Measurements from ENCODE around the gene DPF3. TPM values are rescaled to one million over a fixed set of nuclear protein-coding genes. Genes with fewer than 3 reads are reported as not detected.

Gene DPF3
- total and polyA plus RNA-seq, 2 donors (not counting 1 experiment from before 2014, with no cell fraction given) = 3.4 to 10.2 TPM

- ChIA-PET CTCF (no interaction called here), POLR2A (no interaction called here)
- peaks cover 0 to 5% of the 10 kb centered on the region in 2 donors for H3K4me1 ChIP-seq (ENCODE audit: control insufficient read depth in 2 of 2, insufficient read depth in 2 of 2, low read length in 2 of 2)
- H3K9me3 ChIP-seq (ENCODE audit: control extremely low read depth in 1 of 3, control insufficient read depth in 2 of 3, insufficient read depth in 1 of 3, low read length in 2 of 3) = peaks cover 0 to 1% (median 0%) of the 10 kb centered on the region in 3 donors
- H3K36me3 ChIP-seq (replicated peaks in 1 of 2; ENCODE audit: control extremely low read depth in 1 of 2, control insufficient read depth in 1 of 2, extremely low read depth in 1 of 2, insufficient read depth in 2 of 2, low read length in 1 of 2) = peaks cover 5 to 31% of the 10 kb centered on the region in 2 experiments
- H3K4me3 Mint-ChIP-seq = no peak overlapping the region
- TF ChIP-seq CTCF (IDR thresholded peaks at IDR 0.05) (no peak), EZH2 (IDR thresholded peaks at IDR 0.05; ENCODE audit: borderline replicate concordance, insufficient read depth, low read depth, low read length, poor library complexity, severe bottlenecking) (no peak)
- H3K4me1 Mint-ChIP-seq = peaks cover 4% of the 10 kb centered on the region
- H3K4me3 ChIP-seq (ENCODE audit: control extremely low read depth in 1 of 5, extremely low read depth in 1 of 5, insufficient read depth in 1 of 5, low read depth in 2 of 5, low read length in 4 of 5) = no peak overlapping the region
- no peak overlapping the region for H3K27ac Mint-ChIP-seq
- H3K27me3 ChIP-seq (replicated peaks in 1 of 4; ENCODE audit: control extremely low read depth in 1 of 4, control insufficient read depth in 3 of 4, insufficient read depth in 4 of 4, low read length in 3 of 4) = no peaks in the 10 kb centered on the region
- no peak for ATAC-seq (ENCODE audit: low read depth)
- no peak overlapping the region for H3K27ac ChIP-seq (ENCODE audit: low read length in 2 of 2)
- H2AFZ ChIP-seq (ENCODE audit: insufficient read depth, low read depth, low read length, poor library complexity, severe bottlenecking) = no peak overlapping the region
- intact Hi-C loops (cut with micrococcal nuclease) = no loop called here
- DNase-seq = no peak
- H3K9me3 Mint-ChIP-seq (ENCODE audit: insufficient read depth) = no peaks in the 10 kb centered on the region
- H3K4me2 ChIP-seq (replicated peaks; ENCODE audit: low read depth, low read length, poor library complexity, severe bottlenecking) = no peak overlapping the region
- no peaks in the 10 kb centered on the region for H3K79me2 ChIP-seq (ENCODE audit: control insufficient read depth, insufficient read depth, low read length)
- WGBS (ENCODE audit: insufficient coverage) = 100% methylated on average over 2 of the region's 3 CpGs
- H4K20me1 ChIP-seq (ENCODE audit: control insufficient read depth, insufficient read depth, low read length, poor library complexity, severe bottlenecking) = no peaks in the 10 kb centered on the region
- no peaks in the 10 kb centered on the region for H3K27me3 Mint-ChIP-seq
- H3K9ac ChIP-seq (ENCODE audit: low read length) = no peak overlapping the region
These were observed 208.4 kb downstream of the DPF3 start for GRCh38 chr14:72685456-72685855.

GRCh38 chr14:72683787-72684186 is 210.1 kb downstream of the DPF3 start:
- H3K4me2 ChIP-seq (replicated peaks; ENCODE audit: low read depth, low read length, poor library complexity, severe bottlenecking) = no peak overlapping the region
- H2AFZ ChIP-seq (ENCODE audit: insufficient read depth, low read depth, low read length, poor library complexity, severe bottlenecking) = no peak overlapping the region
- peaks cover 0 to 1% (median 0%) of the 10 kb centered on the region in 3 donors for H3K9me3 ChIP-seq (ENCODE audit: control extremely low read depth in 1 of 3, control insufficient read depth in 2 of 3, insufficient read depth in 1 of 3, low read length in 2 of 3)
- H4K20me1 ChIP-seq (ENCODE audit: control insufficient read depth, insufficient read depth, low read length, poor library complexity, severe bottlenecking) = no peaks in the 10 kb centered on the region
- no peaks in the 10 kb centered on the region for H3K9me3 Mint-ChIP-seq (ENCODE audit: insufficient read depth)
- H3K27me3 ChIP-seq (replicated peaks in 1 of 4; ENCODE audit: control extremely low read depth in 1 of 4, control insufficient read depth in 3 of 4, insufficient read depth in 4 of 4, low read length in 3 of 4) = no peaks in the 10 kb centered on the region
- H3K27me3 Mint-ChIP-seq = no peaks in the 10 kb centered on the region
- H3K9ac ChIP-seq (ENCODE audit: low read length) = no peak overlapping the region
- no peak overlapping the region for H3K27ac Mint-ChIP-seq
- TF ChIP-seq EZH2 (IDR thresholded peaks at IDR 0.05; ENCODE audit: borderline replicate concordance, insufficient read depth, low read depth, low read length, poor library complexity, severe bottlenecking) (no peak), CTCF (IDR thresholded peaks at IDR 0.05) (no peak)
- intact Hi-C loops (cut with micrococcal nuclease) = no loop called here
- peaks cover 5 to 22% of the 10 kb centered on the region in 2 experiments for H3K36me3 ChIP-seq (replicated peaks in 1 of 2; ENCODE audit: control extremely low read depth in 1 of 2, control insufficient read depth in 1 of 2, extremely low read depth in 1 of 2, insufficient read depth in 2 of 2, low read length in 1 of 2)
- H3K27ac ChIP-seq (ENCODE audit: low read length in 2 of 2) = no peak overlapping the region
- ChIA-PET POLR2A (no interaction called here), CTCF (no interaction called here)
- H3K4me3 Mint-ChIP-seq = no peak overlapping the region
- peaks cover 0 to 5% of the 10 kb centered on the region in 2 donors for H3K4me1 ChIP-seq (ENCODE audit: control insufficient read depth in 2 of 2, insufficient read depth in 2 of 2, low read length in 2 of 2)
- DNase-seq (no peak), ATAC-seq (ENCODE audit: low read depth) (no peak)
- 100% methylated on average over 2 of the region's 4 CpGs for WGBS (ENCODE audit: insufficient coverage)
- H3K4me1 Mint-ChIP-seq = peaks cover 4% of the 10 kb centered on the region
- no peaks in the 10 kb centered on the region for H3K79me2 ChIP-seq (ENCODE audit: control insufficient read depth, insufficient read depth, low read length)
- H3K4me3 ChIP-seq (ENCODE audit: control extremely low read depth in 1 of 5, extremely low read depth in 1 of 5, insufficient read depth in 1 of 5, low read depth in 2 of 5, low read length in 4 of 5) = no peak overlapping the region

All from B cell (primary cell).